Adrenal gland (tissue), 5 donors: ENCODE data around the gene ISM1.

Experiments used
- CTCF ChIP-seq, 6 experiments: fragments of 450-650 bp in 4 of 6; fragments of 200-600 bp in 2 of 6; sonication (generic) in 1 of 6; IDR thresholded peaks; 1 replicate in 5 of 6; 2 replicates in 1 of 6; pipeline versions ENCODE4 v1.5.1 to v1.8.0; 2016 to 2021; ENCODE audit warnings: antibody characterized with exemption in 6 of 6, mild to moderate bottlenecking in 2 of 6, moderate library complexity in 1 of 6
- POLR2A ChIP-seq, 2 donors: fragments of 450-650 bp; IDR thresholded peaks; one replicate each; pipeline ENCODE4 v1.6.1; 2017; ENCODE audit warnings: antibody characterized with exemption in 2 of 2, mild to moderate bottlenecking in 2 of 2, moderate library complexity in 1 of 2
- donor health status: DM: no; HTN: no; CAD: no.

- TF ChIP-seq CTCF (IDR thresholded peaks at IDR 0.05) (no peak), POLR2A (IDR thresholded peaks at IDR 0.05) (no peak)
Observed at GRCh38 chr20:13286052-13286451, 65.0 kb downstream of the ISM1 start.
